Measurements from ENCODE around the gene MMP3. TPM values are rescaled to one million over a fixed set of nuclear protein-coding genes. Genes with fewer than 3 reads are reported as not detected.

Gene MMP3
- total RNA-seq, 2 donors from 2014 or later = not detected

GRCh38 chr11:102788334-102788995, 54.9 kb downstream of the MMP3 start:
- no peaks in the 10 kb centered on the region for H3K4me1 ChIP-seq
- no peak for DNase-seq (ENCODE audit: low spot score)
- no peak overlapping the region for H3K27ac ChIP-seq
- H3K9me3 ChIP-seq = no peaks in the 10 kb centered on the region
- TF ChIP-seq CTCF (IDR thresholded peaks at IDR 0.05) = no peak
- no peaks in the 10 kb centered on the region for H3K36me3 ChIP-seq
- H3K4me3 ChIP-seq = no peak overlapping the region
- no peaks in the 10 kb centered on the region for H3K27me3 ChIP-seq

Other genes with a start within 250 kb of the MMP3 start
- gene MMP20, start 218.3 kb downstream of the MMP3 start, total RNA-seq = not detected
- not detected for gene MMP27, start 137.8 kb downstream of the MMP3 start, total RNA-seq
- gene MMP8, start 118.7 kb downstream of the MMP3 start, total RNA-seq = under 1 TPM; 0.35 to 0.41 TPM
- gene MMP10, start 63.0 kb downstream of the MMP3 start, total RNA-seq = not detected
- gene MMP1, start 45.4 kb downstream of the MMP3 start, total RNA-seq = under 1 TPM in 1 of 2 donors, not detected in 1; 0.16 TPM
- not detected for gene MMP12, start 31.4 kb upstream of the MMP3 start, total RNA-seq
- not detected for gene MMP13, start 112.1 kb upstream of the MMP3 start, total RNA-seq
- 10 to 100 TPM; 25.5 to 28.7 TPM for gene DCUN1D5, start 248.6 kb upstream of the MMP3 start, total RNA-seq

All from right atrium auricular region (tissue), 2 donors.